HL-60 (cell line): ENCODE measurements around the gene THRB.

Source experiments
- DNase-seq, 2 experiments: peaks; one replicate each; pipeline ENCODE4 v3.0.0-alpha.2; 2010 to 2020; ENCODE audit warnings: low read depth in 1 of 2, low spot score in 1 of 2
- H3K27ac ChIP-seq: fragments of 250-450 bp; sonication (Bioruptor Pico); replicated peaks from 2 replicates; pipeline ENCODE4 v1.5.1; 2020; ENCODE audit warnings: mild to moderate bottlenecking, moderate library complexity
- H3K27me3 ChIP-seq: fragments of 250-450 bp; sonication (Bioruptor Pico); 2 replicates; pipeline ENCODE4 v1.5.1; 2021; ENCODE audit warnings: mild to moderate bottlenecking, moderate library complexity; ENCODE audit not compliant: insufficient read depth, poor library complexity, severe bottlenecking
- H3K4me3 ChIP-seq: replicated peaks from 2 replicates; pipeline ENCODE4 v1.5.1; 2011; ENCODE audit warnings: mild to moderate bottlenecking, control low read depth, low read length; ENCODE audit not compliant: insufficient read depth
- CTCF ChIP-seq: IDR thresholded peaks from one replicate; pipeline ENCODE4 v1.5.1; 2011; ENCODE audit warnings: low read length, control low read depth, inconsistent platforms; ENCODE audit not compliant: insufficient read depth
- GABPA ChIP-seq: IDR thresholded peaks from 2 replicates; pipeline ENCODE4 v1.6.1; 2012; ENCODE audit warnings: low read depth
- POLR2AphosphoS5 ChIP-seq: IDR thresholded peaks from 2 replicates; pipeline ENCODE4 v1.6.1; 2012; ENCODE audit warnings: low read depth
- REST ChIP-seq: IDR thresholded peaks from 2 replicates; pipeline ENCODE4 v1.6.1; 2012; ENCODE audit warnings: low read depth; ENCODE audit not compliant: insufficient replicate concordance
- SPI1 ChIP-seq: IDR thresholded peaks from 2 replicates; pipeline ENCODE4 v1.6.1; 2012; ENCODE audit warnings: low read depth, mild to moderate bottlenecking, borderline replicate concordance

THRB gene

GRCh38 chr3:24401811-24402185 is 92.9 kb downstream of the THRB start:
- TF ChIP-seq SPI1 (no peak), CTCF (no peak), REST (no peak), GABPA (no peak), POLR2AphosphoS5 (no peak)
- DNase-seq = no peak
- Histone ChIP-seq H3K4me3 (no peak overlapping the region), H3K27me3 (no peaks in the 10 kb centered on the region), H3K27ac (no peak overlapping the region)

- TF ChIP-seq SPI1 = no peak
- TF ChIP-seq CTCF = no peak
- TF ChIP-seq REST = no peak
- no peak for TF ChIP-seq POLR2AphosphoS5
- TF ChIP-seq GABPA = no peak
- no peaks in the 10 kb centered on the region for H3K27me3 ChIP-seq
- H3K4me3 ChIP-seq = no peak overlapping the region
- H3K27ac ChIP-seq = no peak overlapping the region
- DNase-seq = no peak
Measured at GRCh38 chr3:24401090-24401810, 93.4 kb downstream of the THRB start.

- Histone ChIP-seq H3K27ac (no peak overlapping the region), H3K4me3 (no peak overlapping the region), H3K27me3 (no peaks in the 10 kb centered on the region)
- DNase-seq = no peak
- TF ChIP-seq POLR2AphosphoS5 (no peak), SPI1 (no peak), REST (no peak), GABPA (no peak), CTCF (no peak)
Measured at GRCh38 chr3:24400450-24400849, 94.2 kb downstream of the THRB start.
